Gastrocnemius medialis (tissue), 4 donors: Measurements from ENCODE around the gene DMD. TPM values are rescaled to one million over a fixed set of nuclear protein-coding genes. Genes with fewer than 3 reads are reported as not detected.

Experiments used
- ATAC-seq, 2 donors: fragments of 150-250 bp; one replicate each; pipeline ENCODE4 v1.9.1; 2016
- DNase-seq, 2 donors: peaks; one replicate each; pipeline ENCODE4 v3.0.0-alpha.2; 2019
- H3K27ac ChIP-seq, 4 donors: fragments of 200-600 bp; sonication (generic); 1 replicate in 1 of 4; 2 replicates in 3 of 4; pipeline ENCODE4 v1.5.1; 2016 to 2018; ENCODE audit warnings: mild to moderate bottlenecking in 2 of 4, moderate library complexity in 1 of 4
- H3K27me3 ChIP-seq, 3 donors: fragments of 200-600 bp; sonication (generic) in 2 of 3; 1 replicate in 1 of 3; 2 replicates in 2 of 3; pipeline versions ENCODE4 v1.5.1 to v1.6.0; 2016 to 2019; ENCODE audit warnings: mild to moderate bottlenecking in 1 of 3, moderate library complexity in 1 of 3
- H3K36me3 ChIP-seq, 2 donors: fragments of 200-600 bp; sonication (generic) in 1 of 2; one replicate each; pipeline ENCODE4 v1.5.1; 2017 to 2018
- H3K4me1 ChIP-seq, 2 donors: fragments of 200-600 bp; sonication (generic) in 1 of 2; one replicate each; pipeline ENCODE4 v1.5.1; 2016 to 2017; ENCODE audit warnings: mild to moderate bottlenecking in 2 of 2
- H3K4me3 ChIP-seq, 4 donors: fragments of 200-600 bp; sonication (generic) in 3 of 4; 1 replicate in 1 of 4; 2 replicates in 3 of 4; pipeline ENCODE4 v1.5.1; 2016 to 2019; ENCODE audit warnings: mild to moderate bottlenecking in 2 of 4
- H3K9me3 ChIP-seq, 3 donors: fragments of 200-600 bp; sonication (generic) in 2 of 3; 1 replicate in 1 of 3; 2 replicates in 2 of 3; pipeline ENCODE4 v1.5.1; 2016 to 2019
- CTCF ChIP-seq, 5 experiments: fragments of 450-650 bp in 3 of 5; fragments of 200-600 bp in 2 of 5; sonication (generic) in 2 of 5; IDR thresholded peaks in 4 of 5; conservative IDR thresholded peaks in 1 of 5; 1 replicate in 4 of 5; 2 replicates in 1 of 5; pipeline ENCODE4 v1.5.1; 2016 to 2019; ENCODE audit warnings: antibody characterized with exemption in 5 of 5, mild to moderate bottlenecking in 3 of 5, moderate library complexity in 3 of 5
- POLR2A ChIP-seq, 2 donors: fragments of 450-650 bp; IDR thresholded peaks; one replicate each; pipeline ENCODE4 v1.6.1; 2017; ENCODE audit warnings: antibody characterized with exemption in 2 of 2, mild to moderate bottlenecking in 2 of 2, moderate library complexity in 2 of 2
- in situ Hi-C, 4 donors: fragments of 200-750 bp; cut with MboI; loops; one replicate each; pipeline versions ENCODE4 v1.15.0 to v1.8.0; 2017; ENCODE audit warnings: low sequenced_read_pairs in 4 of 4
- intact Hi-C: fragments of 100-400 bp; cut with DNase I; formaldehyde crosslinking; loops from one replicate; pipeline ENCODE4 v1.15.1; 2023; ENCODE audit warnings: low total_unique reads
- total RNA-seq, 4 donors: library from RNA; depleted of rRNA; stranded (reverse); fragments of >200 nt; gene quantifications; one replicate each; pipeline versions ENCODE4 v1.1.0 to v1.2.3, GENCODE V29; 2016

DMD gene
- total RNA-seq, 4 donors from 2014 or later = 53.5 to 201 (median 98.9) TPM

GRCh38 chrX:31847773-31848172 lies 1363.6 kb downstream of the DMD start:
- H3K4me3 ChIP-seq = no peak overlapping the region
- no peaks in the 10 kb centered on the region for H3K36me3 ChIP-seq
- peaks cover 0 to 7% of the 10 kb centered on the region in 2 donors for H3K4me1 ChIP-seq
- no peaks in the 10 kb centered on the region for H3K27me3 ChIP-seq
- intact Hi-C loops (no loop called here), in situ Hi-C loops (no loop called here)
- H3K27ac ChIP-seq = no peak overlapping the region
- no peak for TF ChIP-seq POLR2A (IDR thresholded peaks at IDR 0.05)
- no peak for TF ChIP-seq CTCF (IDR thresholded peaks at IDR 0.05 in 4 of 5, conservative IDR thresholded peaks at IDR 0.05 in 1 of 5)
- no peaks in the 10 kb centered on the region for H3K9me3 ChIP-seq
- DNase-seq (no peak), ATAC-seq (no peak)

DNA sequence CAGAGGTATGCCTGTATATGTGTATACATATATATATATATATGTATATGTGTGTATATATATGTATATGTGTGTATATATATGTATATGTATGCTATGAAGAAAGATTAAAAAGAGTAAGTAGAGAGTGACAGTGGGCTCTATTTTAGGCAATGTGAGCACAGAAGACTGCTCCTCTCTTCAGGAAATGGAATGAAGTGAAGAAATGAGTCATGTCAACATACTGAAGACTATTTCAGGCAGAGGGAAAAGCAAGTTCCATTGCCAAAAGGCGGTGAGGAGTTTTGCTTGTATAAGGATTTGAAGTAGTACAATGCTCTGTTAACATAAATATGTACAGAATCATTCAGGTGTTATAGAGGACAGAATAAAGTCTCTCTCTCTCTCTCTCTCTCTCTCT lies 1366.3 kb downstream of the DMD start:
- ATAC-seq = peak; percentile 97 to 100
- Histone ChIP-seq H3K4me1 (peaks cover 0 to 7% of the 10 kb centered on the region in 2 donors), H3K27me3 (no peaks in the 10 kb centered on the region), H3K9me3 (no peaks in the 10 kb centered on the region), H3K27ac (peak overlapping the region; percentile 58 to 67 (median 62)), H3K4me3 (no peak overlapping the region), H3K36me3 (no peaks in the 10 kb centered on the region)
- DNase-seq = peak in 1 of 2 donors; percentile 13
- in situ Hi-C loops = no loop called here
- intact Hi-C loops = no loop called here
- TF ChIP-seq POLR2A (IDR thresholded peaks at IDR 0.05) (no peak), CTCF (IDR thresholded peaks at IDR 0.05 in 4 of 5, conservative IDR thresholded peaks at IDR 0.05 in 1 of 5) (no peak)

GRCh38 chrX:31838617-31839016 lies 1372.7 kb downstream of the DMD start:
- no peaks in the 10 kb centered on the region for H3K9me3 ChIP-seq
- DNase-seq (no peak), ATAC-seq (no peak)
- intact Hi-C loops = no loop called here
- in situ Hi-C loops = no loop called here
- no peak overlapping the region for H3K27ac ChIP-seq
- TF ChIP-seq CTCF (IDR thresholded peaks at IDR 0.05 in 4 of 5, conservative IDR thresholded peaks at IDR 0.05 in 1 of 5) (no peak), POLR2A (IDR thresholded peaks at IDR 0.05) (no peak)
- no peaks in the 10 kb centered on the region for H3K36me3 ChIP-seq
- H3K4me1 ChIP-seq = no peaks in the 10 kb centered on the region
- no peak overlapping the region for H3K4me3 ChIP-seq
- H3K27me3 ChIP-seq = no peaks in the 10 kb centered on the region

DNA sequence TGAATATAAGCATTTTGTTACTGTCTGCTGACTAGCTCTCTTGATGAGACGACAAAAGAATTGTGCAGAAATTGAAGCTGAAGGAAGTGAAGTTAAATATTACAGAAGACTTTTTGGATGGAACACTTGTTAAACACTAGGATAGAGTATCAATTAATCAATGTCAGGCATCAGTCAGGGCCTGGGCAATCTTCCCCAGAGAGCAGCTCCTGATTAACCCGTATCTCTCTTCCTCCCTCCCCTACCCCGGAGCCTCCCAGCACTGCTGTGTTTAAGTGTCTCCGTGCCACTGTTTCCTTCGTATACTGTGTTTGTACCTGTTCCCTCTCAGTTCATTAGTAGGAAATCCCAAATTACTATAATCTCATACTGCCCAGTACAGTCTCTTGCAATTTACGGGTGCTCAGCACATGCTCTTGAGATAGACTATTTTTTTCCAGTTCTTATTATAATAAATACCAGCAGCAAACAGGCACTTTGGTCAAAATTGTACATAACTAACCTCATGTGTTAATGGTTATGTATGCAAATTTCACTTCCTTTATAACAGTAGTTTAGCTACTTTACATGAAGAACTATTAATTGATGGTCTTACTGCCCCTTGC lies 1373.8 kb downstream of the DMD start:
- H3K4me1 ChIP-seq = no peaks in the 10 kb centered on the region
- no peaks in the 10 kb centered on the region for H3K9me3 ChIP-seq
- in situ Hi-C loops = no loop called here
- peak overlapping the region; percentile 18 to 57 (median 28) for H3K27ac ChIP-seq
- H3K36me3 ChIP-seq = no peaks in the 10 kb centered on the region
- H3K27me3 ChIP-seq = no peaks in the 10 kb centered on the region
- no peak overlapping the region for H3K4me3 ChIP-seq
- intact Hi-C loops = no loop called here
- no peak for TF ChIP-seq POLR2A (IDR thresholded peaks at IDR 0.05)
- TF ChIP-seq CTCF (IDR thresholded peaks at IDR 0.05 in 4 of 5, conservative IDR thresholded peaks at IDR 0.05 in 1 of 5) = no peak
- ATAC-seq = no peak
- no peak for DNase-seq

DNA sequence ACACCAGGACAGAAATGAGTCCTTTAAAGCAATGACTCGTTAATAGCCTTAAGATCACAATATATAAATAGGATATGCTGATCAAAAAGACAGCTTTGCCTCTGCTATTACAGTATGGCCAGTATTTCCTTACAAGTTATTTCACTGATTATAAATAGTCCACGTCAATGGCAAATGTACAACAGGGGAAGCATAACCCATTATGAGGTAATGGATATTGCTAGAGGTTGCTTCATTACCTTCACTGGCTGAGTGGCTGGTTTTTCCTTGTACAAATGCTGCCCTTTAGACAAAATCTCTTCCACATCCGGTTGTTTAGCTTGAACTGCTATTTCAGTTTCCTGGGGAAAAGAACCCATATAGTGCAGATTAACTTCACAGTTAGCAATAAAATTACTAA lies 1374.9 kb downstream of the DMD start:
- no peaks in the 10 kb centered on the region for H3K9me3 ChIP-seq
- H3K27me3 ChIP-seq = no peaks in the 10 kb centered on the region
- H3K4me3 ChIP-seq = no peak overlapping the region
- H3K36me3 ChIP-seq = no peaks in the 10 kb centered on the region
- intact Hi-C loops = no loop called here
- H3K27ac ChIP-seq = peak overlapping the region in 2 of 4 donors; percentile 29 to 57
- H3K4me1 ChIP-seq = no peaks in the 10 kb centered on the region
- ATAC-seq (peak; percentile 86 to 94), DNase-seq (no peak)
- in situ Hi-C loops = no loop called here
- TF ChIP-seq POLR2A (IDR thresholded peaks at IDR 0.05) (no peak), CTCF (IDR thresholded peaks at IDR 0.05 in 4 of 5, conservative IDR thresholded peaks at IDR 0.05 in 1 of 5) (no peak)
